HG03159 (cell line): ENCODE results near the gene PRTG.
"Not testable (repeated sequence)": the region's sequence is repeated elsewhere in the genome, so short reads cannot be mapped to it uniquely, and the experiment has no call there.

Source experiments
- ATAC-seq: cut with Tn5 transposase; IDR thresholded peaks from one replicate; pipeline ENCODE4 v1.9.1; 2021; ENCODE audit warnings: mild to moderate bottlenecking, moderate library complexity; ENCODE audit not compliant: unreplicated experiment

The PRTG gene

GRCh38 chr15:55707518-55707917 lies 35.4 kb downstream of the PRTG start:
- no peak for ATAC-seq

GRCh38 chr15:55703873-55704301 lies 39.1 kb downstream of the PRTG start:
- ATAC-seq = no peak

- ATAC-seq = no peak
Observed at GRCh38 chr15:55700876-55701275, 42.1 kb downstream of the PRTG start.

GRCh38 chr15:55698653-55699052 lies 44.3 kb downstream of the PRTG start:
- ATAC-seq = no peak

DNA sequence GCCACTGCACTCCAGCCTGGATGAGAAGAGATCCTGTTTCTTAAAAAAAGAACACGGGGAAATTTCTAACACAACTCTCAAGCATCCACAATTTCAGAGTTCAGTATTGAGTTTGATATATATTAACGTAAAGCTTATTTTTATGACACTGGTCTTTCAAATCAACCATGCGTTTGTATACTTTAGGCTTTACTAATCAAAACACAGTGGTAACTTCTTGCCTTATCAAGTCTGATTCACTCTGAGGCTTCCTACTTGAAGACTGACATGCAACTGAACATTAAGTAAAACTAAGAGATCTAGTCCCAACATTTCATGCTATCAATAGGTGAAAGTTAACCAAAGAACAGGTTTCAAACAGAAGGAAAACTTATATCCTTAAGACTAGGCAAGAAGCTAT lies 46.7 kb downstream of the PRTG start:
- no peak for ATAC-seq

GRCh38 chr15:55695432-55695831 lies 47.5 kb downstream of the PRTG start:
- ATAC-seq = no peak

DNA sequence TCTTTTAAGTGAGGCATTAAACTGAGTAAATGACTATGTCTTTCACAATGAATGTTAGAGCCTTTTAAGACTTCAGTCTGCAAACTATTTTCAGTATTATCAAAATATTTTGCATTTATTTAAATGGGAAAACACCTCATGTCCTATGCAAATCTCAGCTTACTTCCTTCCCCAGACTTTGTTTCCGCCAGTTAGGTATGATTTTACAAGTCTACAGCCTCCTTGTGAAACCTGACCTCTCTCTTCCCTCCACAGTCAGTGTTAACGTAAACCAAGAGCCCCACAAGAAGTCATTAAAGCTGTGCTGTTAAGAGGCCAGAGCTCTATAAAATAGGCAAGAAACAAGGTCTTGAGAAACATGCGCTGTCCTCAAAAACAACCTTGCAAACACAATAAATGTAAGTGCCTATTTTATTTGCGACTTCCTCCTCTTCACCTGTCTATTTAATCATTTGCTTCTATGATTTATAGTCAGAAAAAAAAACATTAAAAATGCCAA lies 48.3 kb downstream of the PRTG start:
- peak; percentile 96 for ATAC-seq

GRCh38 chr15:55693116-55693515 lies 49.8 kb downstream of the PRTG start:
- not testable (repeated sequence) for ATAC-seq

GRCh38 chr15:55687792-55688191 lies 55.2 kb downstream of the PRTG start:
- ATAC-seq = no peak

GRCh38 chr15:55685286-55685685 lies 57.7 kb downstream of the PRTG start:
- peak; percentile 78 for ATAC-seq

DNA sequence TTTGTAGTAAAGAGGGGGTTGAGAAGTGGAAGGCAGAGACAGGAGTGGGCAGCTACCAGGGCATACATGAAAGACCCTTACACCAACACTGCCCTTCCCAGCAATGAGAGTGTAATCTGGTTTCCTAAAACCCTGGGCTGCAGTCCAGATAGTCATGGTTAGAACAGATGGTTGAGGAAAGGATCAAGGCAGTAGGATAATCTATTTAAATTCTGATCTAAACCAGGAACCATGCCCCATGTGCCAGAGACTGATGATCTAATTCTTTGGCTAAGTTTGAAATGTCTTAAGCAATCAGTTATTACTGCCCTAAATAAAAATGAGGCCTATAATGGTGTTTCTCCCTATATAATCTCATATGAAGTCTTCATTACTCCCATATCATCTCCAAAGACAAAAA lies 59.6 kb downstream of the PRTG start:
- ATAC-seq = no peak

DNA sequence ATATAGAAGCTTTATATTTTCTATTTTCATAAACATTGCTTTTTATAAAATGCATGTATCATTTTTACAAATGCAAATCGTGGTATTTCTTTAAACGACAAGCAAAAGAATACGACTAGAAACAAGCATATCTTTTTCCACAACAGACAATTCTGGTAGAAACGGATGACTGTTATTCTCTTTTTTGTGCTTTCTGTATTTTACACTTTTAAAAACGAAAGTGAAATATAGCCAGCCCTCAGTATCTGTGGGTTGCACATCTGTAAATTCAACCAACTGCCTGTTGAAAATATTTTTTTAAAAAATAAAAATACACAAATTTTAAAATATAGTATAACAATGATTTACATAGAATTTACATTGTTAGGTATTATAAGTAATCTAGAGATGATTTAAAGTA lies 61.3 kb downstream of the PRTG start:
- peak; percentile 80 for ATAC-seq

DNA sequence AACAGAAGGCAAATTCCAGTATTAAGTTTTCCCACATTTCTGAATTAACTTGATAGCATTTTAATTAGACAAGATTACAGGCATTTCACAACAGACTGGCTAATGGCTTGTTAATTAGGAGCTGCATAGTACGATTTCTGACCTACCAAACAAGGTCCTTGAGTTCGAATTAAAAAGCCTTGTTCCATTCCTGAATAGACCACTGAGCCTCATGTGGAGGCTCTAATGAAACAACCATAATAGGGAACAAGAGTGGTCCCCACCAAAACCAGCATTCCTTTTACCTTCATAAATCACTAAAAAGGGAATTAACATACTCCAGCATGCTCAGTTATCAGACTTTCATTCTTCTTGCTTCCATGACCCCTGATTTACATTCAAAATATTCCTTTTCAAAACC lies 66.4 kb downstream of the PRTG start:
- no peak for ATAC-seq

DNA sequence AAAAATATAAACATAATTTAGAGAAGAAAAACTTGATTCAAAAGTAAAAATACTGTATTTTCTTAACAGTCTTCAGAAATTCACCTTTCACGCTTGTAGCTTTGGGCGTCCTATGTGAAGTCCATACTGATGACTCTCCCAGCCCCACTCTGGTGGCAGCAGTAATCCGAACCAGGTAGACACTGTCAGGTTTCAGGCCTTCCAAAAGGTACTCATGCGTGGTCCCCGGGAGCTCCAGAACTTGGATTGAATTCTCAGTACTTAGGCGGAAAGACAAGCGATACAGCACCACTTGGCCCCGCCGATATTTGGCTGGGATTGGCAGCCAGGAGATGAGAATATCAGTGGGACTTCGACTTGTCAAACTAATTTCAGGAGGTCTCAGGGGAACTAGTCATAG lies 69.7 kb downstream of the PRTG start:
- no peak for ATAC-seq

DNA sequence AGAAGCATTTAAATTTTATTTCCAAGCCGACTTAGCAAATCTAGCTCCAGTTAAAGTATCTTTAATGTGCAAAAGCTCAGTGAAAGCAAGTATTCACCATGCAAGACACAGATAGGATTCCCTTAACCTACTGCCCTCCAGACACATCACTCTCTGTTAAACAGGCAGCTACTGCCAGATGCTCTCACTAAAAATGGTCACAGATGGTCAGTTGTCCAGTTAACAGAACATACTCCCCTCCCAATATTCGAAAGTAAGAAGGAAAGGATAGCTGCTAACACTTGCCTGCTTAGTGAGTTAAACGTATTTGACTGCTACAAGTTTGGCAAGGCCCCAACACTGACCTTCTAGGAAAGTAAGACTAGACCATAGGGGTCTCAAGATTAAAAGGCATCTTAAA lies 73.7 kb downstream of the PRTG start:
- ATAC-seq = no peak

- no peak for ATAC-seq
Observed at GRCh38 chr15:55665605-55666227, 77.2 kb downstream of the PRTG start.

DNA sequence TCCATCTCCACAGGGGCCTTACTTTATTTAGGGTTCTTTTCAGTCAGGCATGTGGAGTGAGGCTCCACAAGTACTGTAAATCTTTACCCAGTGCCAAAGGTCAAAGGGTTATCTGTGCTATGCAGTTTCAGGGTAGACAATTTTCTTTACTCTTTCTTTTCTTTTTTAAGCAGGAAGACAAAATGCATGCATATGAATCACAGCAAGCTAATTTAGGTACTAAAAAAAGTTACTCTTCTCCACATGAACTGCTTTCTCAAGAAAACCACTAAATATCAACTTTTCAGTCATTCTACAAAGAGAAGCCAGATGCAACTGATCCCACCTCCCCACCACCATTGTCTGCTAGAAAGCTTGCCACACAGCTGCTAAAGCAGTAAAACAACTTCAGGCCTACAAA lies 81.5 kb downstream of the PRTG start:
- ATAC-seq = no peak

GRCh38 chr15:55660153-55660552 lies 82.8 kb downstream of the PRTG start:
- ATAC-seq = no peak

GRCh38 chr15:55659481-55659880 lies 83.5 kb downstream of the PRTG start:
- ATAC-seq = no peak

GRCh38 chr15:55658886-55659285 lies 84.1 kb downstream of the PRTG start:
- ATAC-seq = no peak

- no peak for ATAC-seq
Observed at GRCh38 chr15:55654561-55655031, 88.4 kb downstream of the PRTG start.

DNA sequence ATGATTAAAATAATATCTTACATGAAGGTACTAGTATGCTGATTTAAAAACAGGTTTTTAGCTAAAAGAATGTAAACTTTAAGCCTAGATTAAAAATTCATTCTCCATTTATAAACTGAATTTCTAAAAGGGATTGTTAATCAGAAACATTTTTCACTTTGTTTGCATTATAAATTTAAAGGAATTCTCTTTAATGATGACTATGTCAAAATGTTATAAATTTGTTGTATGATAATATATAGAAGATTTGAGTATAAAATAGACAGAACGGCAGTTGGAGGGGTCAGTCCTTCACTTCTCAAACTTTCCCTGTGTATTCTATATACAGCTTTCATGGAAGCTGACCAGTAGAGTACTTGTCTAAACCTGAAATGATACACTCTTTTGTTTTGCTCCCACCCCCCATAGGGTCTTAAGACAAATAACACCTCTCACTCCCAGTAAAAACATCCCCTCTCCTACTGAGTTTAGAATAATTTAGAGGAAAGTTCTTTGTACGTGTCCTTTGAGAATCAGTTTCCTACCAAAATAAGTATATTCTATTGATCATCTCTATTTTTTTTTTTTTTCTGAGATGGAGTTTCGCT lies 90.0 kb downstream of the PRTG start:
- ATAC-seq = no peak

GRCh38 chr15:55652359-55652758 lies 90.6 kb downstream of the PRTG start:
- no peak for ATAC-seq
